GM18861 (cell line): ENCODE measurements around the gene TMEM272.

ENCODE experiments used
- ATAC-seq: cut with Tn5 transposase; IDR thresholded peaks from one replicate; pipeline ENCODE4 v1.9.1; 2021; ENCODE audit not compliant: unreplicated experiment

The TMEM272 gene, protein sequence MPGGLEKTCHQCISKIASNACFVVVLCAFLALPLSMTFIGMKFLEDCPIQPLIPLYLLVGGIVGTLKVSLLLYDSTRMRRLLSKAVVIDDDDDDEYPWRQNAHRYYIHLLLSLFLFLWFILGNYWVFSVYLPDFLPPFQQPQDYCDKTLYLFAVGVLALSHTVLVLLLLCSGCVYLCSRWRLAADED

DNA sequence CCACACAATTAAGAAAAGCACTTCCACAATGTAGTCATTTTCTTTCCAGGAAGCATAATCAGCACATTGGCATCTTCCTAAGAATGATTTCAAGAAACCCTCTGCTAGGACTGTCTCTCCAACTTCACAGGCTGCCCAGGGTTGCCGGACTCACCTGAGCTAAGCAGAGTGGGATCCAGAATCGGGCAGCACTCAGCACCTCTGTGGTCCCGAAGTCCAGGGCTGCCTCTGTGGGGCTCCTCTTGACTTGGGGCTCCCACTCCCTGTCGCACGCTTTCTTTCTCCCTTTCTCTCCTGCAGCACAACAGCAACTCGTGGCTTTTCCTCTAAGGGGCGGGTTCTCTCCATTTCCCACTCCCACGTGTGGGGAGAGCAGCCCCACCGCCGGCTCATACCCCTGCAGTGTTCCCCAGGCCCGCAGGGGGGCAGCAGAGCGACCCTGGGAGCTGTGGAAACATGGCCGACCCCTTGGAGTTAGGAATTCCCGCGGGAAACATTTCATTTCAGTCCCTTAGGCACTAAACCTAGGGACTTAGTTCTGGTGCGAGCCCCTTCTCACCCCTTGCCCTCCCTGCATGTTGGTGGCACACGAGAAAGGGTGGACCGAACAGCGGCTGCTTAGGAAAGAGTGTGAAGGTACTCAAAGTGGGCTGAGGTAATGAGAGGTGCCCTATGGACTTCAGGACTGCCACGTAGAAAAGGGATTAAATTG, at the start of gene TMEM272:
Gene TMEM272, minus strand, starts transcription at position 316 of the 712 bp plus-strand sequence. CDS start 6,647 bp downstream, outside the sequence.
- no peak for ATAC-seq

DNA sequence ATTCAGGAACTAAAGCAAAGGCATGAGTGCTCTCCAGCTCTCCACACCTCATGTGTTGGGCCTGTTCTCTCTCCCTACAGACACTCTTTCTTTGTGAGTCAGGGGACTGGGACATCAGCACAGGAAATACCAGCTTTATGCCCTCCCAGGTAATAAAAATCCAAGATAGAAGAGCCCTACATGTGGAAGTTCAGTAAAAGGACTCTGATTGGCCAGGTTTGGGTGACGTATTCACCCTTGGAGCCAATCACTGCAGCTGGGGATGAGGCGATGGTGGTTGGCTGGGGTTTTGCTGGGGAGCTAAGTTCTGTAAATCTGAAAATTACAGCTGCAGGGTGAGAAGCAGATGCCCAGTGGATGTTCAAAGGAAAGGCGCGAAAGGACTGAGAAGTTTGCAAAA, 49.3 kb upstream of the TMEM272 start:
- ATAC-seq, result no peak

DNA sequence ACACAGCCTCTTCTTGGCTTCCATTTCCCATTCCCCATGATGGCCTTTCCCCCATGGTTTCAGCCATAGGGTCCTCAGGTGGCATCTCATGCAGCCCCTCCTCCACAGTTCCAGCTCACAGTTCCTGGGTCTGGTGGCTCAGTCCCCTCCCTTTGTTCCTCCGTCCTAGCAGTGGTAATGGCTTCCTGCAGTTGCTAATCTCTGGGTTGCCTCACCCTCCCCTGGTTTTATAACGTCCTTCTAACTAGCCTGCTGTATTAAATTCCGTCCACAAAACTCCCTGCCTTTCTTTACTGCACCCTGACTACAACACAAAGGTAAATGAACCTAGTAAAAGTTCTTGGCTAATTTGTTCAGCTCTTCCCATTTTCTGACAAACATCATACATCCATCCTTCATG, 47.7 kb upstream of the TMEM272 start:
- ATAC-seq, result no peak

DNA sequence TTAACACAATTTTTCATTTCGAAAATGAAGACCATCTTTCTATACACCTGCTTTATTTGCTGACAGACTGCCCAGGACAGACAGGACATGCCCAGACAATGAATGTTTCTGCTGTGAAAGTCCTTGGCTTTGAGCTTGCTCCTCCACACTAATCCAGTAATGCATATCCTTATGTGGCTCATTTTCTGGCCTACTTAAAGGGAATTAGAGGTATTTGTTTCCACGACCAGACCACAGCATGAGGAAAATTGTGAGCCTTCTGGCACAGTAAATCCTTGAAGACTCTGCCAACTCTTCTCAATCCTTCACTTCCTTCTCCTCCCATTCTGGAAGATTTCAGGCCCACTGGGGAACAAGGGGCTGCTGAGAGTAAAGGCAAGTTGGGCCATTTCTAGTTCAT, 42.5 kb upstream of the TMEM272 start:
- no peak for ATAC-seq

DNA sequence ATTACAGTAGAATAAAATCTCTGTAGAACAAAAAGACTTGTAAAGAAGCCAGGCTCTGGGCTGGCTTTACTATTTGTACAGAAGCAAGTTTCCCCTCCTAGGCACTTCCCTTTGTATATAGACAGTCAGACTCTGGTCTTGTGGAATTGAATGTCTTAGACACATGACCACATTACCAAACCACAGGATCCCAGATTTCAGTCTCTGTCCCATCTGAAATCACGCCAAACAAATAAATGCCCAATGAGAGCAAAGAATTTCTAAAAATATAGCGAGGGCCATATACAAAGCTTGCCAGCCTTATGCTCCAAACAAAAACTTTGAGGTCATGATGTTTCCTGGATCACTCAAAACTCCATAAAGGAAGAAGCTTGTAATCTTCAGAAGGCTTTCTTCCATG, 40.7 kb upstream of the TMEM272 start:
- ATAC-seq, result no peak

DNA sequence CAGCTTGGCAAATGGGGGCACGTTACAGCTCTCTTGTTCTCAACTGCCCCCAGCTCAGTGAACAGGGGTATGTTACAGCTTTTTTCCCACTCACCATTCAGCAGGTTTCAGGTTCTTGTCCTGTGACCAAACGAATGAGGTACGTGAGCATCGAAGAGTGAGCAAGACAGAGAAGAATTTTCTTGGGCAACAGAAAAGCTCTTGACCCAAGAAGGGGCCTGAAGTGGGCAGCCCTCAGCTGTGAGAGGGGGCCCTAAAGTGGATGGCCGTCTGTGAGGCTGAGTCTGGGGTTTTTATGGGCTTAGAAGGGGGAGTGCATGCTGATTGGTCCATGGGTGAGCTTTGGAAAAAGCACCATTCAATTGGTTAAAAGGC, 38.2 kb upstream of the TMEM272 start:
- ATAC-seq, result no peak

DNA sequence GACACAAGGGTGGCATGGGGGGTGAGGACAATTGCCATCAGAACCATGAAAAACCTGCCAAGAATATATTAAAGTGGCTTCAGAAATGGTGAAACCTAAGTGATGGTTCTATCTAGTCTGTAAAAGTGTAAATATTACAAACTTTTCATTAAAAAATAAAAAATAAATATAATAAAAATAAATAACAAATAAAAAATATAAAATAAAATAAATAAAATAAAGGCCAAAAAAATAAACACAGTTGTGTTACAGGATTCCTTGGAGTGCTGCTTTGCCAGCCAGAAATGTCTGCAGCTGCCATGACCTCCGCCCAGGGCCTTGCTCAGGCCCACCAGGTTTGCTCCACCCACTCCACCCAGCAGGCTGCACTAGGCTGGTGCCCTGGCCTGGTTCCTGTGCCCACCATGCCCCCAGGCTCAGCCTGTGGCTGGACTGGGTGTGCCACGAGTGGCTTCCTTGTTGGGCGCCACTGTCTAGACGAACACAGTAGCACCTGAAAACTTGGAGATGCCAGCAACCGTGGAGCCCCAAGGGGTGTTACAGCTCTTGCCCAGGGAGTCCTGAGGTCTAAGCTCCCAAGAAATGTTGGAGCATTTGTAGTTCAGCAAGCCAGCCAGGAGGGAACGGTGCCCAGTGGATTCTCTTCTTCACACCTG, 37.7 kb upstream of the TMEM272 start:
- no peak for ATAC-seq

DNA sequence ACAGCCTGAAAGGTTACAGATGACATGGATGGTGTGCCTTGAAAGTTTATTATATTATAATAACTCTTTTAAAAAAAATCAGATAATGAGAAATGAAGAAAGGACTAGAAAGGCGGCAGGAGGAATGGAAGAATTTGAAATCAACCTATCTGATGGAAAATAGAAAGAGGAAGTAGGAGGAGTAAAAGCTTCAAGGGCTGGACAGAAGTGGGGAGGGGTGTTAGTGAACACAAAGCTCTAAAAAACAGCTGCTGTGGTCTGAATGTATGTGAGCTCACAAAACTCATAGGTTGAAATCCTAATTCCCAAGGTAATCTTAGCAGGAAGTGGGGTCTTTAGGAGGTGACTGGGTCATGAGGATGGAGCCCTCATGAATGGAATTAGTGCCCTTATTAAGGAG, 36.3 kb upstream of the TMEM272 start:
- no peak for ATAC-seq

DNA sequence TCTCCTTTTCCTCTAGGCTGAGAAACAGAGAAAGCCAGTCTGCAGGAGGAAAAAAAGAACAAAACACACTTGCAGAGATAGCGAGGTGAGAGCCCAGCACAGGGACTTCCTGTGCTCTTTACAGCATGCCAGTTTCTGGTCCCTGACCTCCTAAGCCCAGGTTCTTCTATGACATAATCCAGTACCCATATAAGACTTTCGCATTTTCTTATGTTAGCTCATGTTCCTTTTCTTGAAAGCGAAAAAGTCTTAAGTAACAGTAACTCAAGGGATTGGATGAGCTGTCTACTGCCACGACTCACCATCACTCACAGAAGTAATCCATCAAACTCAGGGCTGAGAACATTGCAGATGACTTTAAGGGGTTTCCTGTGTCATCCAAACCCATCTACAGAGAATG, 34.2 kb upstream of the TMEM272 start:
- no peak for ATAC-seq

DNA sequence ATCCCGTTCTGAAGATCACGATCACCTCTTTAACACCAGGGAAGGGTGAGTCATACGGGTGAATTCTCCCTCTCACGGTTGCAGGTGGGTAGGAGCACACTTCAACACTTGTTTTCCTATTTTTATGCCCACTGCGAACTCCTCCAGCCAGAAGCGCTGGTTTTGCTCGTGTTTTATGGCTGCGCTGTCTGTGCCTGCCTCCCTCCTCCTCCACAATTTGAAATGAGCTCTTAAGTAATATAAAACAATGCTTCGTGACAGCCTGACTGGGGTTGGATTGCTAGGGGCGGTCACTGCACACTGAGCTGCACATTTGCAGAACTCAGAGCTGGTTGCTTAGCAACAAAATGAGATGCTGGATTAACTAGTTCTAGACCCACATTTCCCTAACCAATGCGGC, 29.7 kb upstream of the TMEM272 start:
- no peak for ATAC-seq

DNA sequence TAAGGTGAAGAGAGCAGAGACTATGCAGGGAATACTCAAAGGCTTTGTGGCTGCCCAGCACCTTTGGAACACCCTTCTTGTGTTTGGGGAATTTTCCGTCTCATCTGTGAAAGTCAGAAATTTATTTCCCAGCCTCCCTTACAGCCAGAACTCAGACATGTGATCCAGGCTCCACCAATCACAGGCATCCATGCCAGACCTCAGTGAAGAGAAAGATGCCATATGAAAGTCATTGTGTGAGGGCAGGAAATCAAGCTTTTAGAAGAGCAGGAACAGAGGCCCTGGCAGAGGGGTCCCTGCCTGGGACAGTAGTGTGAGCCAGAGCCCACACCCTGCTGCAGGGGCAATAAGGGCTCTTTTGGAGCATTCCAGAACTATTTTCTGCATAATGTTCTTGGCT, 28.9 kb upstream of the TMEM272 start:
- ATAC-seq, result no peak

DNA sequence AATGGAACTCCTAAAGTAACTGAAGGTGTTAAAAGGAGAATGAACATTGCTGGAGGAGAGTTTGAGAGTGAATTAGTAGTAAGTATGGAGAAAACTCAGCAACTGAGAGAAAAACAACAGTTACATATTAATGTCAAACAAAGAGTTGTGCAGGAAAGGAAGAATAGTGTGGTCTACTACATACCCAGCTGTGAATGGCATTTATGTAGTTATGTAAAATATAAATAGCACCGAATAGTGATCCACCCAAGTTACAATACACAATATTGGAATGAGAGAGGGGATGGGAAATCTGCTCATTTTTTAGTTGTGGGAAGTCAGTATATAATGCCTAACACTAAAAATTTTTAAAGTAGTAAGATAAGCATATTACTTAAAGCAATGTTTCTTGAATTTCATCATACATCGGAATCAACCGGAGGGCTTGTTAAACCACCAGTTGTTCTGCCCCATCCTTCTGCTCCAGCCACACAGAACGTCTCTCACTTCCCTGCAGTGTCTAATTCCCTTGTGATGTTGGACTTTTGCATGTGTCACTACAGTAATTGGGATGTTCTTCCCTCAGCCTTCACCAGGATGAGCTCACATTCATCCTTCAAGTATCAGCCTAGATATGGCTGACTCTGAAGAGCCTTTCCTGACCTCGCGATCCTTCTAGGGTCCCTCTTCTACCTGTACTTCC, 28.3 kb upstream of the TMEM272 start:
- no peak for ATAC-seq

DNA sequence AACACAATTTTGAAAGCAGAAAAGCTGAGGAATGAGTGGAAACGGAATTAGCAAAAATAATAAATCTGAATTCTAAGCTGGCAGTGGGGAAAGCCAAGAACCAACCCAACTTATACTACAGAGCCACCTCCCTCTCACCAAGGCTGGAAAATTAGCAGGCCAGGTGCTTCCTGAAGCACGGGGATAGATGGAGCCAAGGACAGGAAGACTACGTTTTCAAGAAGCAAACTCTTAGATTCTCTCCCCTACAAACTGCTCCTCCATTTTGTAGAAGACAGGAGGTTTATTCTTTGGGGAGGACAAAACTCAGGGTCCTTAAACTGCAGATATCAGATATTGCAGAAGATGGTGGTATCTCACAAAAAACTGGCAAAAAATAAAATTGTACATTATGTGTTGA, 25.6 kb upstream of the TMEM272 start:
- no peak for ATAC-seq

DNA sequence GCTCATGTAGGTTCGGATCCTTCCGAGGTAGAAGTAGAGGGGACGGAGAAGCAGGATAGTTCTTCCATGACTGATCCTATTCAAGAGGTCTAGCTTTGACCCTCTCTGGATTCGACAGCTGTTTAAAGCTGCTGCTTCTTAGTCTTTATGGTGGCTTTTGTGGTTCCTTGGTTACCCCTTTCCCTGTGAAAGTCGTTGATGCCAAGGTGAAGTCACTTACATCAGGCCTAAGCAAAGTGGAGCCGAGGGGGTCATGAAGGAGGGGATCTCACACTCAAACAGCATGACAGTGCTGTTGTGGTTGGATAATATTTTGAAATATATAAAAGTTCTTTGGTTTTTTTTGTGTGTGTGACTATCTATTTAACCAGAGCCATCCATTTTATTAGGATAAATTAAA, 24.9 kb upstream of the TMEM272 start:
- no peak for ATAC-seq

DNA sequence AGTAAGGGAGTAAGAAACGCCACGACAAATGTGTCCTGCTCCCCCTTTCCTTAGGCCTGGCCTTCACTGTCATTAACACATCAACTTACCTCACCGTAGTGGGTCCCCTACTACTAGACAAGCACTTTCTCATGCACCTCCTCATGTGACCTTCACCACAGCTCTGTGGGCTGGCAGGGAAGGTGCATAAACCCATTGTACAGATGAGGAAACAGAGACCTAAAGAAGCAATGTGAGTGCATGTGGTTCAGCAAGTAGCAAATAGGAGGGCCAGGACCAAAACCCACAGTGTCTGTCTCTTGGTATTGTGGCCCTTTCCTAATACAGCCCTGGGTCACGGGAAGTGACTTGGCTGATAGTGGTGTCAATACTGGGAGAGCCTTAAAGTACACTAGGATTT, 22.1 kb upstream of the TMEM272 start:
- no peak for ATAC-seq

DNA sequence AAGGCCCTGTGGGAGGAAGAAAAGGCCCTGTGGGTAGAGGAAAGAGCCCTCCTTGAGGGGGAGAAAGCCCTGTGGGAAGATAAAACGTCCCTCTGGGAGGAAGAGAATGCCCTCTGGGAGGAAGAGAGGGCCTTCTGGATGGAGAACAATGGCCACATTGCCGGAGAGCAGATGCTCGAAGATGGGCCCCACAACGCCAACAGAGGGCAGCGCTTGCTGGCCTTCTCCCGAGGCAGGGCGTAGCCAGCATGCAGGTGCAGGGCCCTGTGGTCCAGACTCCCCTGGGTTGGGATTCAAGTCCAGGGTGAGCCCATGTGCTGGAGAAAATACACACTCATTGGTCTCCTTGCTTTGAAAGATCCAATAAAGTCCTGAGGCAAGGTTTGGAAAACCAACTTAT, 20.9 kb upstream of the TMEM272 start:
- ATAC-seq, result no peak

DNA sequence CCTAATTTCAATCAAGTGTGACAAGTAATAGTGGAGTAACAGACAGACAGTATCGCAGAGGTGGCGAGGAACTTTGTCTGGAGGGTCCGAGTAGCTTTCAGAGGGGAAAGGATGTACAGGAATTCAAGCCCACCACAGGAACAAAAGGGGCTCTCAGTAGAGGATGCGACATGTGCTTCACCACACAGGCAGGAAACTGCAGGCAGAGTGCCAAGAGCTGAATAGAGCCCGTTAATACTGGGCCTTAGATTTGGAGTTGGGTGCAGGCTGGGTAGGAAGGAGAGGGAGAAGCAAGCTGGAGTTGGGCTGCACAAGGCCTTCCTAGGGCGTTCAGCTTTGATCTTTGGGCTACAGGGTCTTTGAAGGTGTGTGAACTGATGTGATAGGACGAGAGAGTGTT, 18.0 kb upstream of the TMEM272 start:
- ATAC-seq, result no peak

DNA sequence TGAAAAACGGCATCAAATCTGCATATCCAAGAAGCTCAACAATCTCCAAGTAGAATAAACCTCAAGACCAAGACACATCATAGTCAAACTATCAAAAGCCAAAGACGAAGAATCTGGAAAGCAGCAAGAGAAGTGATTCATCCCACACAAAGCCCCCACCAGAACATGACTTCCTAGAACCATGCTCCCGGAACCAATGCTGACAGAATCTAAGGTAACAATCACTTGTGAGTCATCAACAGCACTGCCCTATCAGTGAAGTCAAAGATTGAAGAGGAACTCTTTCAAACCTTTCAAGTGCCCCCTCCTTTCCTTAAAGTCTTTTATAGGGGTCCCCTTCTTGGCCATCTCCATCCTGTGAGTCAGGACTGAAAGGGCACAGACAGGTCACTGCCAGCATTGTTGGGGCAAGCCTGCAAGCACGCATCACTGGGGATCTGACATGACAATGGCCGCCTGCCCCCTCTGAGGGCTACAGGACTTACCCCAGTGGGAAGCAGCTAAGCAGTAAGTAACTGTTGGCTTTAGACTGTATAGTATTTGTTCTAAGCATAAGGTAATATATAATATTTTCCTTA, 16.8 kb upstream of the TMEM272 start, which contains the start of gene CCDC70:
Gene CCDC70, plus strand, starts transcription at position 247 of the 578 bp plus-strand sequence. CDS start 3,443 bp downstream, outside the sequence.
- ATAC-seq, result no peak

DNA sequence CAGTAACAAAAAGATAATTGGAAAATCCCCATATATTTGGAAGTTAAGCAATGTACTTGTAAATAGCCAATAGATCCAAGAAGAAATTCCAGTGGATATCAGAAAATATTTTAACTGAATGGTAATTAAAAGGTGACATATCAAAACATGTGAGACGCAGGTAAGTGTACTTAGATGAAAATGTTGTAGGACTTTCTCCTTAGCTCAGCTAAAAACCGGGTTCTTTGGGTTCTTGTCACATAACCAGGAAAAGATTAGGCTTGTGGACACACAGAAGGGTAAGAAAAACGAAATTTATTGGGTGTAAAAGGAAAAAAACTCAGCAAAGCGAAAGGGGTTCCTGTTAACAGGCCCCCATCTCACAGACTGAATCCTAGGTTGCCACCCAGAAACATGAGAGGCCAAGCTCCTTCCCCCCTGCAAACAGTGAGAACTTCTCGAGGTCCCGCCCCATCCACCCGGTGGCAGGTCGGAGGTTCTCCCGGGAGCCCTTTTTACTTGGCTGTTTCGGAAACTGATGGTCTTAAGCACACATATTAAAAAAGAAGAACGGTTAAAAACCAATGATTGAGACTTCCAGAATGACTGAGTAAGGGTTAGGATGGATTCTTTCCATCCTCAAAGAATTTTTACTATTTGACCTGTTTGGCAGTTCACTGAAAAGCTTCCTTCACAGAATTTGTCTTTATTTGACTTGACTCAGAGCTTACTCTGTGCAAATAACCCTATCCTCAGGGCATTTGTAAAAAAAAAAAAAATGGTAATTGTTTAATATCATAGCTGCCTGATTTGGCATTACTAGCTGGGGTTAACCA, 13.7 kb upstream of the TMEM272 start:
- no peak for ATAC-seq

DNA sequence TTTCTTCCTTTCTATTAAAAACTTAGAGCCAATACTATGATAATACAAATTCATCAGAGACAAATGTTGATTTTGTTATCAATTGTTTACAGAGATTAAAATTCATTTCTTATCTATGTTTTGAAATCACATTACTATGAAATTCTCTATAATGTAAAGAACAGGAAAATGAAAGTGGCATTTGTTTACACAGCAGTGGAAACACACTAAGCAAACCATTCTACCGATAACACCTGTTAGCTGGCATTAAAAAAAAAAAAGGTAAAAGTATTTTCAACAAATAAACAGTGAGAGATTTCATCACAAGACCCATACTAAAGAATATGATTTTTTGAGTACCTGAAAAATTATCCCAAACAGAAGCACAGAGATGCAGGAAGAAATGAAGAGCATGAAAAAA, 12.0 kb upstream of the TMEM272 start:
- no peak for ATAC-seq
